ENCODE measurements around the gene MEGF11.

MEGF11 gene

GRCh38 chr15:65945616-65946015 is 307.9 kb downstream of the MEGF11 start:
- no peak for DNase-seq (ENCODE audit: low spot score)
- TF ChIP-seq CTCF (IDR thresholded peaks at IDR 0.05; ENCODE audit: extremely low read depth, missing control alignments) = no peak

GRCh38 chr15:65944404-65944803 is 309.1 kb downstream of the MEGF11 start:
- no peak for TF ChIP-seq CTCF (IDR thresholded peaks at IDR 0.05; ENCODE audit: extremely low read depth, missing control alignments)
- DNase-seq (ENCODE audit: low spot score) = no peak

- DNase-seq (ENCODE audit: low spot score) = no peak
- TF ChIP-seq CTCF (IDR thresholded peaks at IDR 0.05; ENCODE audit: extremely low read depth, missing control alignments) = no peak
Measured at GRCh38 chr15:65942436-65942835, 311.1 kb downstream of the MEGF11 start.

GRCh38 chr15:65940618-65940909 is 313.0 kb downstream of the MEGF11 start:
- TF ChIP-seq CTCF (IDR thresholded peaks at IDR 0.05; ENCODE audit: extremely low read depth, missing control alignments) = no peak
- DNase-seq (ENCODE audit: low spot score) = no peak

GRCh38 chr15:65939901-65940617 is 313.5 kb downstream of the MEGF11 start:
- TF ChIP-seq CTCF (IDR thresholded peaks at IDR 0.05; ENCODE audit: extremely low read depth, missing control alignments) = no peak
- no peak for DNase-seq (ENCODE audit: low spot score)

GRCh38 chr15:65938604-65939003 is 314.9 kb downstream of the MEGF11 start:
- no peak for DNase-seq (ENCODE audit: low spot score)

GRCh38 chr15:65937476-65937875 is 316.1 kb downstream of the MEGF11 start:
- DNase-seq (ENCODE audit: low spot score) = no peak
- TF ChIP-seq CTCF (IDR thresholded peaks at IDR 0.05; ENCODE audit: extremely low read depth, missing control alignments) = no peak

More at GRCh38 chr15:65938604-65939003, 314.9 kb downstream of the MEGF11 start:
- no peak for TF ChIP-seq CTCF (IDR thresholded peaks at IDR 0.05; ENCODE audit: extremely low read depth, missing control alignments)

Data from GM20000 (cell line).